NCI-H526 treated with DMSO at 0.1 percent for 48 hours (cell line): ENCODE data around the gene SIM2.

ENCODE experiments used
- DNase-seq: peaks from one replicate; lab custom pipeline; 2025; lab: John Stamatoyannopoulos, UW

SIM2 gene

DNA sequence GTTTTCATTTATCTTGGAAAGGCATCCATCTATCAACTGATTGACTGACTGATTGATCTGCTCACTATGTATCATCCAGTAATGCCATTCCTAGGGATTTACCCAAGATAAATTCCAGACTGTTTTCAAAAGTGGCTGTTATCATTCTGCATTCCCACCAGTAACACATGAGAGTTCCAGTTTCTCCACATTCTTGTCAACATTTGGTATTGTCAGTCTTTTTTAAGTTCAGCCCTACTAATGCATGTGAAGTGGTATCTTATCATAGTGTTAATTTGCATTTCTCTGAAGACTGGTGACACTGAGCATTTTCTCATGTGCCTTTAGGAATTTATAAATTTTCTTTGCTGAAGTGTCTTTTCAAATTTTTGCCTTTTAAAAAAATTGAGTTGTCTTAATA is 99.6 kb downstream of the SIM2 start:
- DNase-seq = no peak
